Erythroblast (primary cell): Measurements from ENCODE around the gene CELF3.

Experiments
- GATA1 ChIP-seq: IDR thresholded peaks from 2 replicates; pipeline ENCODE4 v1.6.1; 2011; ENCODE audit warnings: low read depth, mild to moderate bottlenecking, control low read depth, low read length, moderate library complexity
- POLR2A ChIP-seq: IDR thresholded peaks from 2 replicates; pipeline ENCODE4 v1.6.1; 2011; ENCODE audit warnings: mild to moderate bottlenecking, low read length

DNA sequence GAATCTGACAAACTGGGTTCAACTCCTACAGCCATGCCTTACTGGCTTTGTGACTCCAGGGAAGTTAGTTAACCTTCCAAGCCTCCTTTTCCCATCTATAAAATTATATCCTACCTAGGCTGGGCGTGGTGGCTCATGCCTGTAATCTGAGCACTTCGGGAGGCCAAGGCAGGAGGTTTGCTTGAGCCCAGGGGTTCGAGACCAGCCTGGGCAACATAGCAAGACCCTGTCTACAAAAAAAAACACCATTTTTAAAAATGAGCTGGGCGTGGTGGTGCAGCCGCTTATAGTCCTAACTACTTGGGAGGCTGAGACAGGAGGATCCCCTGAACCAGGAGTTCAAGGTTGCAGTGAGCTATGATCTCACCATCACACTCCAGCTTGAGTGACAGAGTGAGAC, 15.1 kb downstream of the CELF3 start:
- TF ChIP-seq POLR2A, result no peak
- TF ChIP-seq GATA1, result no peak
